Neural progenitor cell (in vitro differentiated cells): ENCODE data around the gene C16orf74.

ENCODE experiments used
- CTCF ChIP-seq: fragments of 200-600 bp; sonication (generic); IDR thresholded peaks from 2 replicates; pipeline ENCODE4 v1.5.1; 2017; ENCODE audit warnings: antibody characterized with exemption, mild to moderate bottlenecking
- EZH2 ChIP-seq: fragments of 200-600 bp; sonication (generic); IDR thresholded peaks from 2 replicates; pipeline ENCODE4 v1.6.1; 2017; ENCODE audit warnings: antibody characterized with exemption, mild to moderate bottlenecking, moderate library complexity

GRCh38 chr16:85773044-85773443, 22.1 kb upstream of the C16orf74 start:
- TF ChIP-seq CTCF (no peak), EZH2 (no peak)
